Measurements from ENCODE around the gene FBLIM1. TPM values are rescaled to one million over a fixed set of nuclear protein-coding genes. Genes with fewer than 3 reads are reported as not detected.

FBLIM1 gene
- total RNA-seq, 1 experiment from 2014 or later: 6.0 TPM

DNA sequence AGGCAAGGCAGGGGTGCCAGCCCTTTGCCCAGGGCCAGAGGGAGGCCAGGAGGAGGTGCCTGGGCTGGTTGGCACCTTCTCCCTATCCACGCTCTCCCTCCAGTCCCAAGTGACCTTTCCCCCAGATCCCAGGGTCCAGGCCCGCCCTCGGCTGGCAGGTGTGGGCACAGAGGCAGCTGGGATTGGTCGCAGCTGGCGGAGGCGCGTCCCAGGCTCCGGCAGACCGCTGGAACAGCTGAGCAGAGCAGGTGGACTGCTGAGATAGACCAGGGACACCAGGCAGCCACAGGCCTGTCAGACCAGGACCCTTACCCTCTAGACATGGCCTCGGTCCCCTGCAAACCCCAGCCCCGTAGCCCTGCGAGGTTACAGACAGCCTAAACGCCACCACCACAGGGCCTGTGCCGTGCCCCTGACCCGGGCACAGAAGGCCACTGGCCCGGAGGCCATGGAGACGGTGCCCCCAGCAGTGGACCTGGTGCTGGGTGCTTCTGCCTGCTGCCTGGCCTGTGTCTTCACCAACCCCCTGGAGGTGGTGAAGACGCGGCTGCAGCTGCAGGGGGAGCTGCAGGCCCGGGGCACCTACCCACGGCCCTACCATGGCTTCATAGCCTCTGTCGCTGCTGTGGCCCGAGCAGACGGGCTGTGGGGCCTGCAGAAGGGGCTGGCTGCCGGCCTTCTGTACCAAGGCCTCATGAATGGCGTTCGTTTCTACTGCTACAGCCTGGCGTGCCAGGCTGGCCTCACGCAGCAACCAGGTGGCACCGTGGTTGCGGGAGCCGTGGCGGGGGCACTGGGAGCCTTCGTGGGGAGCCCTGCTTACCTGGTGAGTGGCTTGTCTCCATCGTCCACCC, 22.3 kb upstream of the FBLIM1 start, which contains the start of gene SLC25A34:
Gene SLC25A34, plus strand, starts transcription at position 221 of the 854 bp plus-strand sequence. Its CDS starts 228 bp downstream, at position 449.
- Histone ChIP-seq H3K27me3 (ENCODE audit: insufficient read depth, low read length) (no peaks in the 10 kb centered on the region), H2AFZ (ENCODE audit: low read depth, low read length, poor library complexity, severe bottlenecking) (no peak within 1 kb of the TSS), H3K36me3 (ENCODE audit: control insufficient read depth in 1 of 2, insufficient read depth in 2 of 2, low read length in 2 of 2) (peaks cover 0 to 5% of the 10 kb centered on the region in 2 experiments; a peak in 1 of 4 replicates), H3K4me3 (replicated peaks in 1 of 2; ENCODE audit: low read depth in 1 of 2, low read length in 2 of 2) (no peak within 1 kb of the TSS), H3K27ac (ENCODE audit: low read depth, low read length) (no peak within 1 kb of the TSS), H3K9me2 (ENCODE audit: insufficient read depth) (no peaks in the 10 kb centered on the region), H3K9me3 (ENCODE audit: control insufficient read depth in 1 of 2, insufficient read depth in 1 of 2, low read depth in 1 of 2, low read length in 2 of 2) (no peaks in the 10 kb centered on the region), H3K9ac (ENCODE audit: low read length) (no peak within 1 kb of the TSS), H3K4me2 (ENCODE audit: low read length) (no peak within 1 kb of the TSS), H4K20me1 (ENCODE audit: insufficient read depth) (no peaks in the 10 kb centered on the region), H3K79me2 (ENCODE audit: insufficient read depth, low read length) (no peaks in the 10 kb centered on the region), H3K4me1 (ENCODE audit: control insufficient read depth in 1 of 2, insufficient read depth in 2 of 2, low read length in 2 of 2) (peaks cover 0 to 3% of the 10 kb centered on the region in 2 experiments; a peak in 1 of 4 replicates)
- CTCF ChIA-PET: no interaction called here
- no TSS peak for BruUV-seq (replicated peaks)
- RAD21 ChIA-PET (ENCODE audit: low non-redundant PET in 1 of 2, low total read pairs in 2 of 2, uncharacterized antibody in 2 of 2, unreplicated experiment in 2 of 2): no interaction called here
- POLR2A ChIA-PET: no interaction called here
- ATAC-seq (peak; percentile 44), DNase-seq (ENCODE audit: low read depth, low spot score) (no peak)
- intact Hi-C loops (cut with micrococcal nuclease): no loop called here
- TF ChIP-seq, protein P1, sequence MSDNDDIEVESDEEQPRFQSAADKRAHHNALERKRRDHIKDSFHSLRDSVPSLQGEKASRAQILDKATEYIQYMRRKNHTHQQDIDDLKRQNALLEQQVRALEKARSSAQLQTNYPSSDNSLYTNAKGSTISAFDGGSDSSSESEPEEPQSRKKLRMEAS (IDR thresholded peaks at IDR 0.05): no peak
- TF ChIP-seq POLR2AphosphoS5 (IDR thresholded peaks at IDR 0.05; ENCODE audit: low read depth, low read length): no peak
- TF ChIP-seq FOSL1 (IDR thresholded peaks at IDR 0.05; ENCODE audit: low read depth): no peak
- TF ChIP-seq SIN3A (IDR thresholded peaks at IDR 0.05; ENCODE audit: low read depth): no peak
- TF ChIP-seq, protein P2, sequence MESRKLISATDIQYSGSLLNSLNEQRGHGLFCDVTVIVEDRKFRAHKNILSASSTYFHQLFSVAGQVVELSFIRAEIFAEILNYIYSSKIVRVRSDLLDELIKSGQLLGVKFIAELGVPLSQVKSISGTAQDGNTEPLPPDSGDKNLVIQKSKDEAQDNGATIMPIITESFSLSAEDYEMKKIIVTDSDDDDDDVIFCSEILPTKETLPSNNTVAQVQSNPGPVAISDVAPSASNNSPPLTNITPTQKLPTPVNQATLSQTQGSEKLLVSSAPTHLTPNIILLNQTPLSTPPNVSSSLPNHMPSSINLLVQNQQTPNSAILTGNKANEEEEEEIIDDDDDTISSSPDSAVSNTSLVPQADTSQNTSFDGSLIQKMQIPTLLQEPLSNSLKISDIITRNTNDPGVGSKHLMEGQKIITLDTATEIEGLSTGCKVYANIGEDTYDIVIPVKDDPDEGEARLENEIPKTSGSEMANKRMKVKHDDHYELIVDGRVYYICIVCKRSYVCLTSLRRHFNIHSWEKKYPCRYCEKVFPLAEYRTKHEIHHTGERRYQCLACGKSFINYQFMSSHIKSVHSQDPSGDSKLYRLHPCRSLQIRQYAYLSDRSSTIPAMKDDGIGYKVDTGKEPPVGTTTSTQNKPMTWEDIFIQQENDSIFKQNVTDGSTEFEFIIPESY (IDR thresholded peaks at IDR 0.05; ENCODE audit: extremely low read depth, insufficient replicate concordance, low read length): no peak
- TF ChIP-seq EGR1 (IDR thresholded peaks at IDR 0.05; ENCODE audit: low read depth): no peak
- no peak for TF ChIP-seq RAD21 (IDR thresholded peaks at IDR 0.05; ENCODE audit: low read depth)
- TF ChIP-seq ZFX (IDR thresholded peaks at IDR 0.05): no peak
- TF ChIP-seq, protein P3, sequence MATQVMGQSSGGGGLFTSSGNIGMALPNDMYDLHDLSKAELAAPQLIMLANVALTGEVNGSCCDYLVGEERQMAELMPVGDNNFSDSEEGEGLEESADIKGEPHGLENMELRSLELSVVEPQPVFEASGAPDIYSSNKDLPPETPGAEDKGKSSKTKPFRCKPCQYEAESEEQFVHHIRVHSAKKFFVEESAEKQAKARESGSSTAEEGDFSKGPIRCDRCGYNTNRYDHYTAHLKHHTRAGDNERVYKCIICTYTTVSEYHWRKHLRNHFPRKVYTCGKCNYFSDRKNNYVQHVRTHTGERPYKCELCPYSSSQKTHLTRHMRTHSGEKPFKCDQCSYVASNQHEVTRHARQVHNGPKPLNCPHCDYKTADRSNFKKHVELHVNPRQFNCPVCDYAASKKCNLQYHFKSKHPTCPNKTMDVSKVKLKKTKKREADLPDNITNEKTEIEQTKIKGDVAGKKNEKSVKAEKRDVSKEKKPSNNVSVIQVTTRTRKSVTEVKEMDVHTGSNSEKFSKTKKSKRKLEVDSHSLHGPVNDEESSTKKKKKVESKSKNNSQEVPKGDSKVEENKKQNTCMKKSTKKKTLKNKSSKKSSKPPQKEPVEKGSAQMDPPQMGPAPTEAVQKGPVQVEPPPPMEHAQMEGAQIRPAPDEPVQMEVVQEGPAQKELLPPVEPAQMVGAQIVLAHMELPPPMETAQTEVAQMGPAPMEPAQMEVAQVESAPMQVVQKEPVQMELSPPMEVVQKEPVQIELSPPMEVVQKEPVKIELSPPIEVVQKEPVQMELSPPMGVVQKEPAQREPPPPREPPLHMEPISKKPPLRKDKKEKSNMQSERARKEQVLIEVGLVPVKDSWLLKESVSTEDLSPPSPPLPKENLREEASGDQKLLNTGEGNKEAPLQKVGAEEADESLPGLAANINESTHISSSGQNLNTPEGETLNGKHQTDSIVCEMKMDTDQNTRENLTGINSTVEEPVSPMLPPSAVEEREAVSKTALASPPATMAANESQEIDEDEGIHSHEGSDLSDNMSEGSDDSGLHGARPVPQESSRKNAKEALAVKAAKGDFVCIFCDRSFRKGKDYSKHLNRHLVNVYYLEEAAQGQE (IDR thresholded peaks at IDR 0.05; ENCODE audit: low read depth): no peak

Measured in HCT116 (cell line).